Activated B cell treated with CpG ODN at 0.5 μM for 24 hours (primary cell): ENCODE results near the gene ASIC4. TPM values are rescaled to one million over a fixed set of nuclear protein-coding genes. Genes with fewer than 3 reads are reported as not detected.

Source experiments
- ATAC-seq: fragments of 200-7000 bp; cut with Tn5 transposase; one replicate; pipeline ENCODE4 v1.10.0; 2021; ENCODE audit warnings: low read depth, mild to moderate bottlenecking, moderate library complexity
- CTCF ChIA-PET: fragments of 350-600 bp; sonication (Branson Sonifier 250); formaldehyde crosslinking; loops from one replicate; lab custom pipeline; 2021; ENCODE audit warnings: antibody characterized with exemption; lab: Charles Lee
- POLR2A ChIA-PET: fragments of 350-600 bp; sonication (Branson Sonifier 250); formaldehyde crosslinking; loops from one replicate; lab custom pipeline; 2021; ENCODE audit warnings: antibody characterized with exemption; lab: Charles Lee
- DNase-seq: peaks from one replicate; pipeline ENCODE4 v3.0.0; 2022
- H3K27ac Mint-ChIP-seq: one replicate; pipeline ENCODE4 v1.8.0; 2020; ENCODE audit warnings: mixed read lengths
- H3K27me3 Mint-ChIP-seq: one replicate; pipeline ENCODE4 v1.8.0; 2021; ENCODE audit warnings: mixed read lengths
- H3K36me3 Mint-ChIP-seq: one replicate; pipeline ENCODE4 v1.8.0; 2021; ENCODE audit warnings: low read depth, mixed read lengths
- H3K4me1 Mint-ChIP-seq: one replicate; pipeline ENCODE4 v1.8.0; 2021; ENCODE audit warnings: mixed read lengths
- H3K4me3 Mint-ChIP-seq: one replicate; pipeline ENCODE4 v1.8.0; 2020; ENCODE audit warnings: mild to moderate bottlenecking, mixed read lengths
- H3K9me3 Mint-ChIP-seq: one replicate; pipeline ENCODE4 v1.8.0; 2020; ENCODE audit warnings: mixed read lengths
- intact Hi-C: fragments of 100-400 bp; cut with micrococcal nuclease; formaldehyde crosslinking; loops from one replicate; pipeline ENCODE4 v1.15.1; 2024
- total RNA-seq: library from RNA; stranded (reverse); gene quantifications from 2 replicates; pipeline ENCODE4 v1.2.3, GENCODE V29; 2022
- TF ChIP-seq, protein P1 (sequence below): fragments of 200-600 bp; IDR thresholded peaks from one replicate; pipeline ENCODE4 v1.8.0; 2022; ENCODE audit warnings: antibody characterized with exemption, mild to moderate bottlenecking

The ASIC4 gene
- total RNA-seq, 1 donor from 2014 or later: not detected

DNA sequence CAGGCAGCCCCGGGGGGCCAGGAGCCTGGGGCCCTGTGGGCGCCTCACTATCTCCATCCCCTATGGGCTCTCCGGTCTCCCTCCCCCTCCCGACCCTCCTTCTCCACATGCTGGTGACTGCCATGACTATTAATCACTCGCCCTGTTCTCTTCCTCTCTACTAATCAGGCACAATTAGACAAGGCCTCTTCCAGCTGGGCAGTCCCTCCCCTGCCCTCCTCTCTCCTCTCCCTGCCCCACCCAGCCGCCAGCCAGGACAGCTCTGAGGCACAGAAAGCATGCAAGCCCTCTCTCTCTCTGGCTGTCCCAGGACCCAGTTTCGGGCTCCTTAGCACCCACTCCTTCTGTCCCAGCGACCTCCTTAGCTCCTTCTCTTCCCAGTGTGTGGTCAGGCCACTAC is 5.8 kb downstream of the ASIC4 start:
- peaks cover 80% of the 10 kb centered on the region for H3K27me3 Mint-ChIP-seq
- CTCF ChIA-PET: interaction anchor here (1.4 to 2.8 kb wide), 2 partner anchors 11 to 21 kb away, joined by 5 to 11 read pairs; partner anchors contain the start of gene GMPPA

DNA sequence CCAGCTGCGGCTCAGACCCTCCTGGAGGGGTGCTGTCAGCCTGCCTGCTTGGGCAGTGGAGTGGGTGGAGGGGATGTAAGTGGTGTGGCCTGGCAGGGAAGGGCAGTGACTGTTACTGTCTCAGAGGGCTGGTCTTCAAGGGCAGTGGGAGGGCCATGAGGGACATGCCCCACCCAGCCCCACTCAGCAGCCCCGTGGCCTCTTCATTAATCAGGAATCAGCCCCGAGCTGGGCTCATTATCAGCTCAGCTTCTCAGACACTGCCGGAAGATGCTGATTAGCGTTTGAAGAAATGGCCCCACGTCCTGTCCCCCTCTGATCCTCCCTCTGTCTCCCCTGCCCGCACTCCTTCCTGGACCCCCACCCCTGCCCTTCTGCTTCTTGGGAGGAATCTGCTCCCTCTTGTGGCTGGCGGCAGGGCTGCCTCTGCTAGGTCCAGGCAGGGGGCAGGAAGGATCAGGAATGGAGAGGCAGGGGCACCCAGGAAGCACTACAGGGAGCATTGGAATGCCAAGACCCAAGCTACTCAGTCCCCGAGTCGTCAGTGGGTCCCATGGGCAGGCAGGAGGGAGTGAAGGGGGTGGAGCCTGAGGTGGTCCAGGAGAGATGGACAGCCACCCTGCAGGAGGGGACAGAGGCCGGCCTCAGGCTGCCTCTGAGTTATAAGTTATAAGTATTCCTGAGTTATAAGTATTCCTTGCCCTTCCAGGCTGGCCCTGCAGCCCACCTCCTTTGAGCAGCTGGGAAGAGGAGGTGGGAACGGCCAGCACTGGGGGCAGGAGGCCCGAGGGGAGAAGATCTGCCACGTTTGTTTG is 7.0 kb downstream of the ASIC4 start:
- no peak overlapping the region for H3K27ac Mint-ChIP-seq

More for the DNA sequence above, 5.8 kb downstream of the ASIC4 start:
- H3K4me3 Mint-ChIP-seq: no peak overlapping the region
- TF ChIP-seq, protein P1, sequence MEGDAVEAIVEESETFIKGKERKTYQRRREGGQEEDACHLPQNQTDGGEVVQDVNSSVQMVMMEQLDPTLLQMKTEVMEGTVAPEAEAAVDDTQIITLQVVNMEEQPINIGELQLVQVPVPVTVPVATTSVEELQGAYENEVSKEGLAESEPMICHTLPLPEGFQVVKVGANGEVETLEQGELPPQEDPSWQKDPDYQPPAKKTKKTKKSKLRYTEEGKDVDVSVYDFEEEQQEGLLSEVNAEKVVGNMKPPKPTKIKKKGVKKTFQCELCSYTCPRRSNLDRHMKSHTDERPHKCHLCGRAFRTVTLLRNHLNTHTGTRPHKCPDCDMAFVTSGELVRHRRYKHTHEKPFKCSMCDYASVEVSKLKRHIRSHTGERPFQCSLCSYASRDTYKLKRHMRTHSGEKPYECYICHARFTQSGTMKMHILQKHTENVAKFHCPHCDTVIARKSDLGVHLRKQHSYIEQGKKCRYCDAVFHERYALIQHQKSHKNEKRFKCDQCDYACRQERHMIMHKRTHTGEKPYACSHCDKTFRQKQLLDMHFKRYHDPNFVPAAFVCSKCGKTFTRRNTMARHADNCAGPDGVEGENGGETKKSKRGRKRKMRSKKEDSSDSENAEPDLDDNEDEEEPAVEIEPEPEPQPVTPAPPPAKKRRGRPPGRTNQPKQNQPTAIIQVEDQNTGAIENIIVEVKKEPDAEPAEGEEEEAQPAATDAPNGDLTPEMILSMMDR: no peak
- POLR2A ChIA-PET: no interaction called here
- ATAC-seq (no peak), DNase-seq (no peak)
- H3K27ac Mint-ChIP-seq: no peak overlapping the region
- intact Hi-C loops: no loop called here
- peaks cover 17% of the 10 kb centered on the region for H3K4me1 Mint-ChIP-seq
- H3K36me3 Mint-ChIP-seq: no peaks in the 10 kb centered on the region
- no peaks in the 10 kb centered on the region for H3K9me3 Mint-ChIP-seq

DNA sequence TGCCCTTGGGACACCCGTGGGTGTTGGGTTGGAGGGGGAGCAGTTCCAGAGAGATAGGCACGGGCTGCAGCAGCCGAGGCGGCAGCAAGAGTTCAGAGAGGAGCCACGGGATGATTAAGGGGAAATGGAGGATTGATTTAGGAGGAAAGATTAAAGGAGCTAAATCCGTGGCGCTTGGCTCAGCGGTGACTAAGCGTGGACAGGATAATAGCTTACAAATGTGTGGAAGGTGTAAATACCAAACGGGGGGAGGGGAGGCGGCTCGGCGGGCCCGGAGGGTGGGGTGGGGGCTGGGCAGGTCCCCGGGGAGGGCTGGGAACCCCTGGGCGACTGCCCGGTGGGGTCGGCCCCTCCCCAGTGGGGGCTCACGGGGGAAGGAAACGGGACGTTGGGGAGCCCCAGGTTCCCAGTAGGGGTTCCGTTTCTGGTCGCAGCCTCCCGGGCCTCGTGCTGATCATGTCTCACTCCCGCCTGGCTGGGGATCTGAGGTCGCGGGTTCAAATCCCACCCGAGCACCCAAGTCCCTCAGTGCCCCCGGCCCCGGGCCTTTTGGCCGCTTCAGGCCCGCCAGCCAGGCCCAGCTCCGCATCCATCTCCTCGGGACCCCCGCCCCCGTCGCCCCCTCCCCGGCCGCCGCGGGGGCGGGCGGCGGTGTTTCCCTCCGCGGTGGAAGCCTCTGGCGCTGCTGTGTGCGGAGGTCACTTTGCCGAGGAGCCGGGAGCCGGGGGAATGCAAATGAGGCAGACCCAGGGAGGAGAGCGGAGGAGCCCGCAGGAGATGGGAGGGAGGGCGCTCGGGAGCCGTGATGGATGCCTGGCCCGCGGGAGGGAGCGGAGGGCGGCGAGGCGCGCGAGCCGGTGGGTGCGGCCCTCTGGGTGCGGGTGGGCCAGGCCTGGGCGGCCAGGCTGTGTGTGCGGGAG is 8.1 kb downstream of the ASIC4 start:
- ATAC-seq (no peak), DNase-seq (no peak)
- intact Hi-C loops: no loop called here
- ChIA-PET POLR2A (no interaction called here), CTCF (interaction anchor here (2.8 kb wide), 1 partner anchor 8 kb away, joined by 11 read pairs; no protein-coding TSS in a partner anchor)
- peaks cover 17% of the 10 kb centered on the region for H3K4me1 Mint-ChIP-seq
- peak overlapping the region; percentile 16 for H3K4me3 Mint-ChIP-seq
- no peaks in the 10 kb centered on the region for H3K36me3 Mint-ChIP-seq
- no peaks in the 10 kb centered on the region for H3K9me3 Mint-ChIP-seq
- TF ChIP-seq, protein P1: no peak
- H3K27me3 Mint-ChIP-seq: peaks cover 76% of the 10 kb centered on the region
- H3K27ac Mint-ChIP-seq: no peak overlapping the region

More for the DNA sequence above, 7.0 kb downstream of the ASIC4 start:
- peaks cover 78% of the 10 kb centered on the region for H3K27me3 Mint-ChIP-seq
- ChIA-PET POLR2A (no interaction called here), CTCF (interaction anchor here (1.4 to 2.8 kb wide), 2 partner anchors 10 to 23 kb away, joined by 5 to 11 read pairs; partner anchors contain the start of gene GMPPA)
- H3K36me3 Mint-ChIP-seq: no peaks in the 10 kb centered on the region
- ATAC-seq (no peak), DNase-seq (no peak)
- H3K4me3 Mint-ChIP-seq: no peak overlapping the region
- peaks cover 17% of the 10 kb centered on the region for H3K4me1 Mint-ChIP-seq
- TF ChIP-seq, protein P1: no peak
- intact Hi-C loops: no loop called here
- no peaks in the 10 kb centered on the region for H3K9me3 Mint-ChIP-seq

DNA sequence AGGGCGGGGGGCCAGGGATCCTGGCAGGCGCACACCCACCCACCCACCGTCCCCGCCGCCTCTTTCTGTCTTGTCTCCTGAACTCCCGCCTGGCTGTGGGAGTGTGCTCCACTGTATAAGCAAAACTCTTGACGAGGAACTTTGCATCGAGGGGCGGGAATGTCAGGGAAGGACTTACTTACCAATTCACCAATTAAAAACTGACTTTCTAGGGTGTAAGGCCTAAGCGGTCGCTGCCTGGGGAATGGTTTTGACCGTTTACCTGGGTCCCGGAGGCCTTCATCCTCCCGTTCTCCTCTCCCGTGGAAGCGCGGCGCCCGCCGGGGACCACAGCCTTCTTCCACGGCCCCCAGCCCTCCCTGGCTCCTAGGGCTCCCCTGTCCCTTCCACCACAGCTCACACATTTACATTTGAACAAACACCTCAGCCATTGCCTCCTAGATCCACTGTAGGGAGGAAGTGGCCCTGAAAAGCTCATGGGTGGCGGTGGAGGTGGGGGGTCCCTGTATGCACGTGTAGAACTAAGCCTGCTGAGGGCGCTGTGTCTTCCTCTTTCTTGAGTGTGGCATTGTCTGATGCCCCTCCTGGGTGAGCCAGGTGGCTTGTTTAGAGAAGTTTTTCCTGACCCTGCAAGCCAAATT is 8.9 kb downstream of the ASIC4 start:
- intact Hi-C loops: no loop called here
- peaks cover 76% of the 10 kb centered on the region for H3K27me3 Mint-ChIP-seq
- no peak overlapping the region for H3K4me3 Mint-ChIP-seq
- H3K9me3 Mint-ChIP-seq: no peaks in the 10 kb centered on the region
- no peak for ATAC-seq
- H3K36me3 Mint-ChIP-seq: no peaks in the 10 kb centered on the region
- DNase-seq: no peak
- H3K27ac Mint-ChIP-seq: no peak overlapping the region
- ChIA-PET CTCF (interaction anchor here (0.6 to 1.0 kb wide), 3 partner anchors 29 to 120 kb away, joined by 3 read pairs; no protein-coding TSS in a partner anchor), POLR2A (no interaction called here)
- H3K4me1 Mint-ChIP-seq: peaks cover 17% of the 10 kb centered on the region
- TF ChIP-seq, protein P1: no peak
